Endothelial cell of umbilical vein (primary cell): ENCODE measurements around the gene RTL10. TPM values are rescaled to one million over a fixed set of nuclear protein-coding genes. Genes with fewer than 3 reads are reported as not detected.

ENCODE experiments used
- BruUV-seq: library from RNA; stranded (reverse); fragments of 400-500 nt; replicated peaks from 2 replicates; lab custom pipeline; 2021; lab: Mats Ljungman, UMichigan
- CTCF ChIA-PET: fragments of 300-600, 350-600 bp; sonication (Branson Sonifier 250); formaldehyde crosslinking; loops from one replicate; lab custom pipeline; 2021; ENCODE audit warnings: antibody characterized with exemption, inconsistent platforms; lab: Charles Lee
- POLR2A ChIA-PET: fragments of 300-600, 350-600 bp; sonication (Branson Sonifier 250); formaldehyde crosslinking; loops from one replicate; lab custom pipeline; 2021; ENCODE audit warnings: antibody characterized with exemption, inconsistent platforms; lab: Charles Lee
- DNase-seq: peaks from one replicate; pipeline ENCODE4 v3.0.0-alpha.2; 2011; ENCODE audit warnings: low read depth, low spot score
- FAIRE-seq: peaks from 2 replicates; lab custom pipeline; 2011; peaks lifted over from hg19 to GRCh38; lab: Jason Lieb, UNC
- H2AFZ ChIP-seq: 2 replicates; pipeline ENCODE4 v1.6.0; 2012; ENCODE audit warnings: low read depth, low read length, control low read depth, inconsistent platforms
- H3K27ac ChIP-seq: 2 replicates; pipeline ENCODE4 v1.5.1; 2011; ENCODE audit warnings: low read depth, mild to moderate bottlenecking, control low read depth, low read length, moderate library complexity; ENCODE audit not compliant: insufficient read depth
- H3K27me3 ChIP-seq, 2 experiments: 2 replicates each; pipeline versions ENCODE4 v1.6.0 to v1.6.1; 2011; ENCODE audit warnings: low read length in 2 of 2, mixed read lengths in 1 of 2; ENCODE audit not compliant: control insufficient read depth in 2 of 2, insufficient read depth in 2 of 2
- H3K36me3 ChIP-seq, 2 experiments: 2 replicates in 1 of 2; 3 replicates in 1 of 2; pipeline ENCODE4 v1.5.1; 2011; ENCODE audit warnings: low read length in 2 of 2, mild to moderate bottlenecking in 1 of 2, moderate library complexity in 1 of 2; ENCODE audit not compliant: control insufficient read depth in 2 of 2, insufficient read depth in 2 of 2; ENCODE audit errors: extremely low read depth in 1 of 2
- H3K4me1 ChIP-seq: 3 replicates; pipeline ENCODE4 v1.5.1; 2011; ENCODE audit warnings: mild to moderate bottlenecking, low read length; ENCODE audit not compliant: control insufficient read depth, insufficient read depth; ENCODE audit errors: extremely low read depth
- H3K4me2 ChIP-seq: 2 replicates; pipeline ENCODE4 v1.6.1; 2011; ENCODE audit warnings: low read length, control low read depth, mixed read lengths; ENCODE audit not compliant: insufficient read depth
- H3K4me3 ChIP-seq, 3 experiments: fragments of 200-600 bp in 1 of 3; sonication (generic), shearing (Covaris generic) in 1 of 3; replicated peaks in 1 of 3; 2 replicates each; pipeline ENCODE4 v1.5.1; 2011 to 2016; ENCODE audit warnings: control low read depth in 3 of 3, low read length in 3 of 3, mild to moderate bottlenecking in 2 of 3, inconsistent platforms in 1 of 3, low read depth in 1 of 3, moderate library complexity in 1 of 3; ENCODE audit not compliant: insufficient read depth in 1 of 3
- H3K79me2 ChIP-seq: 2 replicates; pipeline ENCODE4 v1.6.0; 2012; ENCODE audit warnings: low read length, inconsistent platforms; ENCODE audit not compliant: control insufficient read depth, insufficient read depth
- H3K9ac ChIP-seq: replicated peaks from 2 replicates; pipeline ENCODE3; 2011; ENCODE audit warnings: low read length, control low read depth; ENCODE audit not compliant: insufficient read depth; ENCODE audit errors: extremely low read depth
- H3K9me1 ChIP-seq: replicated peaks from 3 replicates; pipeline ENCODE4 v1.6.0; 2011; ENCODE audit warnings: mild to moderate bottlenecking, low read length; ENCODE audit not compliant: control insufficient read depth, insufficient read depth; ENCODE audit errors: extremely low read depth
- H3K9me3 ChIP-seq: replicated peaks from 2 replicates; pipeline ENCODE4 v1.5.1; 2012; ENCODE audit warnings: low read length, inconsistent platforms; ENCODE audit not compliant: control insufficient read depth, insufficient read depth
- H4K20me1 ChIP-seq: replicated peaks from 2 replicates; pipeline ENCODE3; 2011; ENCODE audit warnings: mild to moderate bottlenecking, low read length; ENCODE audit not compliant: control insufficient read depth, insufficient read depth; ENCODE audit errors: extremely low read depth
- EZH2 ChIP-seq: IDR thresholded peaks from 2 replicates; pipeline ENCODE4 v1.6.1; 2012; ENCODE audit warnings: borderline replicate concordance, low read depth, mild to moderate bottlenecking, moderate library complexity, low read length, inconsistent platforms; ENCODE audit not compliant: severe bottlenecking
- FOS ChIP-seq: IDR thresholded peaks from 2 replicates; pipeline ENCODE4 v1.6.1; 2011; ENCODE audit warnings: mild to moderate bottlenecking, low read length, moderate library complexity, borderline replicate concordance; ENCODE audit not compliant: insufficient read depth
- MYC ChIP-seq: IDR thresholded peaks from one replicate; pipeline ENCODE4 v1.6.1; 2011; ENCODE audit warnings: mild to moderate bottlenecking, low read depth, low read length
- POLR2A ChIP-seq: IDR thresholded peaks from 2 replicates; pipeline ENCODE4 v1.6.1; 2012; ENCODE audit warnings: low read depth, mild to moderate bottlenecking, control low read depth, low read length
- POLR2AphosphoS5 ChIP-seq: IDR thresholded peaks from 2 replicates; pipeline ENCODE4 v1.6.1; 2012; ENCODE audit warnings: low read depth, mild to moderate bottlenecking, control low read depth, low read length, moderate library complexity; ENCODE audit not compliant: insufficient read depth
- dilution Hi-C: fragments of 300-500 bp; cut with MboI; formaldehyde crosslinking; loops from one replicate; pipeline ENCODE4 v1.15.0; 2019; ENCODE audit warnings: low sequenced_read_pairs; ENCODE audit not compliant: extremely low pct_ligation_motif_present
- intact Hi-C: fragments of 100-400 bp; cut with micrococcal nuclease; formaldehyde crosslinking; loops from one replicate; pipeline ENCODE4 v1.10.0; 2022
- polyA plus RNA-seq, 4 experiments: library from polyadenylated mRNA; depleted of rRNA in 3 of 4; stranded (reverse) in 3 of 4; unstranded in 1 of 4; fragments of >200 nt; gene quantifications; 2 replicates each; pipeline versions ENCODE4 v1.2.1 to v1.2.3, GENCODE V29; 2011 to 2012; ENCODE audit warnings: missing spikeins in 1 of 4
- total RNA-seq: library from RNA; stranded (reverse); gene quantifications from 2 replicates; pipeline ENCODE4 v1.2.3, GENCODE V29; 2021
- TF ChIP-seq, protein P1 (sequence below), 2 donors: IDR thresholded peaks; 1 replicate in 1 of 2; 2 replicates in 1 of 2; pipeline ENCODE4 v1.5.1; 2011; ENCODE audit warnings: low read length in 2 of 2, mild to moderate bottlenecking in 2 of 2, moderate library complexity in 2 of 2, control low read depth in 1 of 2, inconsistent platforms in 1 of 2, low read depth in 1 of 2; ENCODE audit not compliant: insufficient read depth in 1 of 2; ENCODE audit errors: extremely low read depth in 1 of 2

Gene RTL10
- total and polyA plus RNA-seq, 2 donors (not counting 3 experiments of a cell fraction or from before 2014, with no cell fraction given): 31.9 to 40.8 TPM

DNA sequence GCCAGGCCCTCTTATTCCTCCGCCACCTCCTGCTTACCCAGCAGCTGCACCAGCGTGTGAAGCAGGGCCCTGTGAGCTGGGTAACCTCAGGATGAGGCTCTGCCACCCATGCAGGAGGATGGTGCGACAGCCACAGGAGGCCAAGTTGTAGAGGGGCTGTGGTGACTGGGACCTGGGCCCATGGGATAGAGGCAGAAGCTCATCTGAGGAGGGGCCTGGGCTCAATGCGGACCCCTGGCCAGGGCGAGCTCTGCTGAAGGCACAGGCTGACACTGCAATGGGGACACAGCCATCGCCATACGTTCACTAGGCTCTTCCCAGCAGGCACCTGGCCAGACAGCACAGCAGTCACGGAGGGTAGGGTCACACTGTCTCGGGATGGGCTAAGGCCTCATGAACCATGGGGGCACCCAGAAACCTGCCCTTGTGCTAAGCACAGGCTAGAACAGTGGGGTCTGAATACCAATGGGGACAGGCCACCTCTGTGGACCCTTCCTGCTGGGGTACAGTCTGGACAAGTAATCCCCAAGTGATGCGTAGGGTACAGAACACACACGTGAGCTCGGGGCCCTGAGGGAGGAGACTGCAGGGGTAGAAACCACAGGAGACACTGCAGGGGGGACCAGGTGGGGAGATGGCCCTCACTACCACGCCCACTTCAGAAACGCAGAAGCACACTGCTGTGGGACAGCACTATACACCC lies 35.3 kb downstream of the RTL10 start:
- H3K9me1 ChIP-seq: no peaks in the 10 kb centered on the region
- H3K79me2 ChIP-seq: no peaks in the 10 kb centered on the region
- dilution Hi-C loops (no loop called here), intact Hi-C loops (no loop called here)
- no peaks in the 10 kb centered on the region for H3K4me1 ChIP-seq
- no peak for TF ChIP-seq MYC
- no peak for TF ChIP-seq EZH2
- TF ChIP-seq POLR2A: no peak
- TF ChIP-seq, protein P1, sequence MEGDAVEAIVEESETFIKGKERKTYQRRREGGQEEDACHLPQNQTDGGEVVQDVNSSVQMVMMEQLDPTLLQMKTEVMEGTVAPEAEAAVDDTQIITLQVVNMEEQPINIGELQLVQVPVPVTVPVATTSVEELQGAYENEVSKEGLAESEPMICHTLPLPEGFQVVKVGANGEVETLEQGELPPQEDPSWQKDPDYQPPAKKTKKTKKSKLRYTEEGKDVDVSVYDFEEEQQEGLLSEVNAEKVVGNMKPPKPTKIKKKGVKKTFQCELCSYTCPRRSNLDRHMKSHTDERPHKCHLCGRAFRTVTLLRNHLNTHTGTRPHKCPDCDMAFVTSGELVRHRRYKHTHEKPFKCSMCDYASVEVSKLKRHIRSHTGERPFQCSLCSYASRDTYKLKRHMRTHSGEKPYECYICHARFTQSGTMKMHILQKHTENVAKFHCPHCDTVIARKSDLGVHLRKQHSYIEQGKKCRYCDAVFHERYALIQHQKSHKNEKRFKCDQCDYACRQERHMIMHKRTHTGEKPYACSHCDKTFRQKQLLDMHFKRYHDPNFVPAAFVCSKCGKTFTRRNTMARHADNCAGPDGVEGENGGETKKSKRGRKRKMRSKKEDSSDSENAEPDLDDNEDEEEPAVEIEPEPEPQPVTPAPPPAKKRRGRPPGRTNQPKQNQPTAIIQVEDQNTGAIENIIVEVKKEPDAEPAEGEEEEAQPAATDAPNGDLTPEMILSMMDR (IDR thresholded peaks at IDR 0.05; ENCODE audit: extremely low read depth in 1 of 2, insufficient read depth in 1 of 2, low read depth in 1 of 2, low read length in 2 of 2): no peak
- no peak for TF ChIP-seq POLR2AphosphoS5
- TF ChIP-seq FOS: no peak
- H3K4me2 ChIP-seq: no peak overlapping the region
- DNase-seq (no peak), FAIRE-seq (no peak)
- POLR2A ChIA-PET: no interaction called here
- H3K27me3 ChIP-seq: no peaks in the 10 kb centered on the region
- BruUV-seq: no TSS peak
- no peaks in the 10 kb centered on the region for H4K20me1 ChIP-seq
- H3K9me3 ChIP-seq: no peaks in the 10 kb centered on the region
- H2AFZ ChIP-seq: no peak overlapping the region
- H3K4me3 ChIP-seq: no peak overlapping the region
- H3K9ac ChIP-seq: no peak overlapping the region
- no peak overlapping the region for H3K27ac ChIP-seq
- CTCF ChIA-PET: interaction anchor here (0.9 kb wide), 1 partner anchor 91 kb away, joined by 3 read pairs; no protein-coding TSS in a partner anchor
- H3K36me3 ChIP-seq: no peaks in the 10 kb centered on the region
